GM23338 (cell line): ENCODE data around the gene LRTM2. TPM values are rescaled to one million over a fixed set of nuclear protein-coding genes. Genes with fewer than 3 reads are reported as not detected.
A peak's percentile ranks its signal among the peaks of the same experiment; 100 is the strongest.

Experiments used
- ATAC-seq: fragments of 200-7000 bp; cut with Tn5 transposase; 3 replicates; pipeline ENCODE4 v1.9.1; 2020
- DNase-seq: peaks from one replicate; pipeline ENCODE4 v3.0.0-alpha.2; 2015; ENCODE audit warnings: low spot score
- H2AFZ ChIP-seq: fragments of 200-600 bp; sonication (generic); 2 replicates; pipeline ENCODE4 v1.8.0; 2016; ENCODE audit warnings: antibody characterized with exemption, mild to moderate bottlenecking, moderate library complexity
- H3F3A ChIP-seq: fragments of 200-600 bp; sonication (generic); replicated peaks from 2 replicates; pipeline ENCODE4 v1.8.0; 2017; ENCODE audit warnings: antibody characterized with exemption, mixed run types, low read depth
- H3K27ac ChIP-seq: fragments of 200-600 bp; sonication (generic); 2 replicates; pipeline ENCODE4 v1.6.1; 2016; ENCODE audit warnings: low read depth
- H3K27me3 ChIP-seq: fragments of 200-600 bp; sonication (generic); 2 replicates; pipeline ENCODE4 v1.8.0; 2016; ENCODE audit warnings: mild to moderate bottlenecking, mixed run types, moderate library complexity; ENCODE audit not compliant: insufficient read depth
- H3K36me3 ChIP-seq: fragments of 200-600 bp; sonication (generic); 2 replicates; pipeline ENCODE4 v1.8.0; 2016; ENCODE audit warnings: mild to moderate bottlenecking; ENCODE audit not compliant: insufficient read depth
- H3K4me1 ChIP-seq: fragments of 200-600 bp; sonication (generic); 2 replicates; pipeline ENCODE4 v1.8.0; 2016; ENCODE audit warnings: mild to moderate bottlenecking, moderate library complexity; ENCODE audit not compliant: insufficient read depth
- H3K4me2 ChIP-seq: fragments of 200-600 bp; sonication (generic); 2 replicates; pipeline ENCODE4 v1.7.1; 2017; ENCODE audit warnings: mixed run types
- H3K4me3 ChIP-seq: fragments of 200-600 bp; sonication (generic); 2 replicates; pipeline ENCODE4 v1.6.1; 2016; ENCODE audit warnings: mixed run types
- H3K79me2 ChIP-seq: fragments of 200-600 bp; sonication (generic); replicated peaks from 2 replicates; pipeline ENCODE4 v1.8.0; 2017; ENCODE audit warnings: mild to moderate bottlenecking; ENCODE audit not compliant: insufficient read depth
- H3K9me2 ChIP-seq: fragments of 200-600 bp; sonication (generic); 2 replicates; pipeline ENCODE4 v1.8.0; 2017; ENCODE audit not compliant: insufficient read depth
- H4K20me1 ChIP-seq: fragments of 200-600 bp; sonication (generic); replicated peaks from 2 replicates; pipeline ENCODE4 v1.8.0; 2017; ENCODE audit warnings: mild to moderate bottlenecking; ENCODE audit not compliant: insufficient read depth
- H3K27ac Mint-ChIP-seq: 2 replicates; pipeline ENCODE4 v1.8.0; 2020; ENCODE audit warnings: inconsistent platforms, mild to moderate bottlenecking, moderate library complexity, mixed read lengths
- H3K27me3 Mint-ChIP-seq: 3 replicates; pipeline ENCODE4 v1.8.0; 2022; ENCODE audit warnings: low read depth, mild to moderate bottlenecking, moderate library complexity, mixed read lengths, inconsistent platforms; ENCODE audit not compliant: insufficient read depth, poor library complexity
- H3K36me3 Mint-ChIP-seq: 3 replicates; pipeline ENCODE4 v1.8.0; 2021; ENCODE audit warnings: low read depth, mild to moderate bottlenecking, inconsistent platforms, moderate library complexity, mixed read lengths
- H3K4me1 Mint-ChIP-seq: 3 replicates; pipeline ENCODE4 v1.8.0; 2020; ENCODE audit warnings: mild to moderate bottlenecking, inconsistent platforms, mixed read lengths
- H3K4me3 Mint-ChIP-seq: 3 replicates; pipeline ENCODE4 v1.8.0; 2021; ENCODE audit warnings: moderate library complexity, mild to moderate bottlenecking, inconsistent platforms, mixed read lengths
- H3K9me3 Mint-ChIP-seq: 3 replicates; pipeline ENCODE4 v1.8.0; 2020; ENCODE audit warnings: moderate library complexity, mild to moderate bottlenecking, inconsistent platforms, mixed read lengths
- CREB1 ChIP-seq: fragments of 250-450 bp; sonication (Bioruptor Pico); IDR thresholded peaks from 2 replicates; pipeline ENCODE4 v1.5.0; 2020; ENCODE audit warnings: low read depth, mild to moderate bottlenecking, moderate library complexity
- EZH2 ChIP-seq: fragments of 200-600 bp; sonication (generic); IDR thresholded peaks from one replicate; pipeline ENCODE4 v1.8.0; 2017; ENCODE audit warnings: antibody characterized with exemption, mild to moderate bottlenecking, low read depth; ENCODE audit not compliant: unreplicated experiment
- EZH2phosphoT487 ChIP-seq: fragments of 200-600 bp; sonication (generic); IDR thresholded peaks from one replicate; pipeline ENCODE4 v1.8.1; 2018; ENCODE audit warnings: antibody characterized with exemption; ENCODE audit not compliant: unreplicated experiment
- JUNB ChIP-seq: IDR thresholded peaks from one replicate; pipeline ENCODE4 v1.6.1; 2016; ENCODE audit warnings: antibody characterized with exemption; ENCODE audit not compliant: unreplicated experiment
- NANOG ChIP-seq: IDR thresholded peaks from 2 replicates; pipeline ENCODE4 v1.6.1; 2016; ENCODE audit warnings: antibody characterized with exemption, borderline replicate concordance
- POLR2AphosphoS5 ChIP-seq: IDR thresholded peaks from 2 replicates; pipeline ENCODE4 v1.6.1; 2016; ENCODE audit warnings: antibody characterized with exemption, low read depth
- STAT1 ChIP-seq: IDR thresholded peaks from one replicate; pipeline ENCODE4 v1.6.1; 2016; ENCODE audit warnings: antibody characterized with exemption; ENCODE audit not compliant: unreplicated experiment
- ZNF114 ChIP-seq: fragments of 250-450 bp; sonication (Bioruptor Pico); IDR thresholded peaks from 2 replicates; pipeline ENCODE4 v1.5.0; 2020; ENCODE audit warnings: mild to moderate bottlenecking, moderate library complexity
- ZNF331 ChIP-seq: fragments of 250-450 bp; sonication (Bioruptor Pico); IDR thresholded peaks from 2 replicates; pipeline ENCODE4 v1.5.0; 2020; ENCODE audit warnings: low read depth, mild to moderate bottlenecking, moderate library complexity
- polyA plus RNA-seq: library from polyadenylated mRNA; unstranded; fragments of >200 nt; fragmentation: Nextera tagmentation; extraction: Ambion mirVana; gene quantifications from 2 replicates; pipeline ENCODE4 v1.2.1, GENCODE V29; 2016
- total RNA-seq: library from RNA; depleted of rRNA; stranded (reverse); fragments of >200 nt; shearing (Covaris generic); gene quantifications from 2 replicates; pipeline ENCODE4 v1.2.3, GENCODE V29; 2014
- TF ChIP-seq, protein P1 (sequence below): IDR thresholded peaks from one replicate; pipeline ENCODE4 v1.6.1; 2018; ENCODE audit warnings: antibody characterized with exemption; ENCODE audit not compliant: unreplicated experiment
- TF ChIP-seq, protein P2 (sequence below): fragments of 250-450 bp; sonication (Bioruptor Pico); IDR thresholded peaks from 2 replicates; pipeline ENCODE4 v1.5.0; 2020; ENCODE audit warnings: mild to moderate bottlenecking, moderate library complexity
- TF ChIP-seq, protein P3 (sequence below): IDR thresholded peaks from 2 replicates; pipeline ENCODE4 v1.6.1; 2016; ENCODE audit warnings: antibody characterized with exemption
- TF ChIP-seq, protein P4 (sequence below), 2 experiments: fragments of 200-600 bp in 1 of 2; sonication (generic) in 1 of 2; conservative IDR thresholded peaks; 2 replicates each; pipeline versions ENCODE4 v1.5.1 to v1.6.1; 2016 to 2017; ENCODE audit warnings: antibody characterized with exemption in 2 of 2, low read depth in 2 of 2, mild to moderate bottlenecking in 2 of 2, moderate library complexity in 1 of 2

The LRTM2 gene
- total and polyA plus RNA-seq, 2 experiments from 2014 or later: 0.08 TPM; not detected in 1

DNA sequence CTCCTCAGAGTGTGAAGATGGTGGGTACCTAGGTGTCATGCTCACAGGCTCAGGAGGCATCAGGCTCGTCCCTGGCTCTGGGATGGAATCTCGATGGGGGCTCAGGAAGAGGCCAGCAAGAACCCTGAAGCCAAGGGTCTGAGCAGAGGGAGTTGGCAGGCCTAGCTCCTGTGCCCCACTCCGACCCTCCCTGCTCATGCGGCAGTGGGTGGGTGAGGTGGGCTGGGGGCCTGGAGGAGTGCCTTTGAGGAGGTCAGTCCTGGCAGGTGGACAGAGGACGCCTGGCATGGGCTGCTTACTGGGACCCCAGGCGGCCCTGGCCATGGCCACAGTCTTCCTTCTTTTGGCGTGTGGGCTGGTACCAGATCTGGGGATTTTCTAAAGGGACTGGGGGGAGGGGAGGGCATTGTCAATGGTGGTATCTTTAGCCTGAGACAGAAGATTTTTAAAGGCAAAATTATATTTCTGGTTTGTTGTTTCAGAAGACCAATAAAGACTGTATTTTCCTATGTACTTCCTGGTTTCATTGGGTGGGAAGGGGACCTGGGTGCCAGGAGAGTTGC, 16.0 kb downstream of the LRTM2 start:
- DNase-seq (no peak), ATAC-seq (no peak)
- Histone ChIP-seq H4K20me1 (no peaks in the 10 kb centered on the region), H3K36me3 (no peaks in the 10 kb centered on the region), H3K27ac (no peak overlapping the region), H3K4me1 (peaks cover 7% of the 10 kb centered on the region), H3K4me3 (no peak overlapping the region), H3K4me2 (no peak overlapping the region), H3K27me3 (no peaks in the 10 kb centered on the region), H3K9me2 (no peaks in the 10 kb centered on the region), H3F3A (no peaks in the 10 kb centered on the region), H3K79me2 (no peaks in the 10 kb centered on the region), H2AFZ (no peak overlapping the region)
- Mint-ChIP-seq H3K36me3 (no peaks in the 10 kb centered on the region), H3K4me1 (peaks cover 41% of the 10 kb centered on the region), H3K9me3 (no peaks in the 10 kb centered on the region), H3K27ac (0 out of 2 replicates have a peak overlapping the region, but pooled peaks have one; percentile 56), H3K27me3 (peaks cover 14% of the 10 kb centered on the region), H3K4me3 (no peak overlapping the region)
- TF ChIP-seq CREB1 (CRISPR knock-in tag) (no peak), NANOG (no peak), JUNB (no peak), EZH2phosphoT487 (no peak), ZNF114 (CRISPR knock-in tag) (no peak), EZH2 (no peak), POLR2AphosphoS5 (no peak), ZNF331 (CRISPR knock-in tag) (no peak), STAT1 (no peak)
- TF ChIP-seq, protein P1, sequence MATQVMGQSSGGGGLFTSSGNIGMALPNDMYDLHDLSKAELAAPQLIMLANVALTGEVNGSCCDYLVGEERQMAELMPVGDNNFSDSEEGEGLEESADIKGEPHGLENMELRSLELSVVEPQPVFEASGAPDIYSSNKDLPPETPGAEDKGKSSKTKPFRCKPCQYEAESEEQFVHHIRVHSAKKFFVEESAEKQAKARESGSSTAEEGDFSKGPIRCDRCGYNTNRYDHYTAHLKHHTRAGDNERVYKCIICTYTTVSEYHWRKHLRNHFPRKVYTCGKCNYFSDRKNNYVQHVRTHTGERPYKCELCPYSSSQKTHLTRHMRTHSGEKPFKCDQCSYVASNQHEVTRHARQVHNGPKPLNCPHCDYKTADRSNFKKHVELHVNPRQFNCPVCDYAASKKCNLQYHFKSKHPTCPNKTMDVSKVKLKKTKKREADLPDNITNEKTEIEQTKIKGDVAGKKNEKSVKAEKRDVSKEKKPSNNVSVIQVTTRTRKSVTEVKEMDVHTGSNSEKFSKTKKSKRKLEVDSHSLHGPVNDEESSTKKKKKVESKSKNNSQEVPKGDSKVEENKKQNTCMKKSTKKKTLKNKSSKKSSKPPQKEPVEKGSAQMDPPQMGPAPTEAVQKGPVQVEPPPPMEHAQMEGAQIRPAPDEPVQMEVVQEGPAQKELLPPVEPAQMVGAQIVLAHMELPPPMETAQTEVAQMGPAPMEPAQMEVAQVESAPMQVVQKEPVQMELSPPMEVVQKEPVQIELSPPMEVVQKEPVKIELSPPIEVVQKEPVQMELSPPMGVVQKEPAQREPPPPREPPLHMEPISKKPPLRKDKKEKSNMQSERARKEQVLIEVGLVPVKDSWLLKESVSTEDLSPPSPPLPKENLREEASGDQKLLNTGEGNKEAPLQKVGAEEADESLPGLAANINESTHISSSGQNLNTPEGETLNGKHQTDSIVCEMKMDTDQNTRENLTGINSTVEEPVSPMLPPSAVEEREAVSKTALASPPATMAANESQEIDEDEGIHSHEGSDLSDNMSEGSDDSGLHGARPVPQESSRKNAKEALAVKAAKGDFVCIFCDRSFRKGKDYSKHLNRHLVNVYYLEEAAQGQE: no peak
- TF ChIP-seq, protein P2, sequence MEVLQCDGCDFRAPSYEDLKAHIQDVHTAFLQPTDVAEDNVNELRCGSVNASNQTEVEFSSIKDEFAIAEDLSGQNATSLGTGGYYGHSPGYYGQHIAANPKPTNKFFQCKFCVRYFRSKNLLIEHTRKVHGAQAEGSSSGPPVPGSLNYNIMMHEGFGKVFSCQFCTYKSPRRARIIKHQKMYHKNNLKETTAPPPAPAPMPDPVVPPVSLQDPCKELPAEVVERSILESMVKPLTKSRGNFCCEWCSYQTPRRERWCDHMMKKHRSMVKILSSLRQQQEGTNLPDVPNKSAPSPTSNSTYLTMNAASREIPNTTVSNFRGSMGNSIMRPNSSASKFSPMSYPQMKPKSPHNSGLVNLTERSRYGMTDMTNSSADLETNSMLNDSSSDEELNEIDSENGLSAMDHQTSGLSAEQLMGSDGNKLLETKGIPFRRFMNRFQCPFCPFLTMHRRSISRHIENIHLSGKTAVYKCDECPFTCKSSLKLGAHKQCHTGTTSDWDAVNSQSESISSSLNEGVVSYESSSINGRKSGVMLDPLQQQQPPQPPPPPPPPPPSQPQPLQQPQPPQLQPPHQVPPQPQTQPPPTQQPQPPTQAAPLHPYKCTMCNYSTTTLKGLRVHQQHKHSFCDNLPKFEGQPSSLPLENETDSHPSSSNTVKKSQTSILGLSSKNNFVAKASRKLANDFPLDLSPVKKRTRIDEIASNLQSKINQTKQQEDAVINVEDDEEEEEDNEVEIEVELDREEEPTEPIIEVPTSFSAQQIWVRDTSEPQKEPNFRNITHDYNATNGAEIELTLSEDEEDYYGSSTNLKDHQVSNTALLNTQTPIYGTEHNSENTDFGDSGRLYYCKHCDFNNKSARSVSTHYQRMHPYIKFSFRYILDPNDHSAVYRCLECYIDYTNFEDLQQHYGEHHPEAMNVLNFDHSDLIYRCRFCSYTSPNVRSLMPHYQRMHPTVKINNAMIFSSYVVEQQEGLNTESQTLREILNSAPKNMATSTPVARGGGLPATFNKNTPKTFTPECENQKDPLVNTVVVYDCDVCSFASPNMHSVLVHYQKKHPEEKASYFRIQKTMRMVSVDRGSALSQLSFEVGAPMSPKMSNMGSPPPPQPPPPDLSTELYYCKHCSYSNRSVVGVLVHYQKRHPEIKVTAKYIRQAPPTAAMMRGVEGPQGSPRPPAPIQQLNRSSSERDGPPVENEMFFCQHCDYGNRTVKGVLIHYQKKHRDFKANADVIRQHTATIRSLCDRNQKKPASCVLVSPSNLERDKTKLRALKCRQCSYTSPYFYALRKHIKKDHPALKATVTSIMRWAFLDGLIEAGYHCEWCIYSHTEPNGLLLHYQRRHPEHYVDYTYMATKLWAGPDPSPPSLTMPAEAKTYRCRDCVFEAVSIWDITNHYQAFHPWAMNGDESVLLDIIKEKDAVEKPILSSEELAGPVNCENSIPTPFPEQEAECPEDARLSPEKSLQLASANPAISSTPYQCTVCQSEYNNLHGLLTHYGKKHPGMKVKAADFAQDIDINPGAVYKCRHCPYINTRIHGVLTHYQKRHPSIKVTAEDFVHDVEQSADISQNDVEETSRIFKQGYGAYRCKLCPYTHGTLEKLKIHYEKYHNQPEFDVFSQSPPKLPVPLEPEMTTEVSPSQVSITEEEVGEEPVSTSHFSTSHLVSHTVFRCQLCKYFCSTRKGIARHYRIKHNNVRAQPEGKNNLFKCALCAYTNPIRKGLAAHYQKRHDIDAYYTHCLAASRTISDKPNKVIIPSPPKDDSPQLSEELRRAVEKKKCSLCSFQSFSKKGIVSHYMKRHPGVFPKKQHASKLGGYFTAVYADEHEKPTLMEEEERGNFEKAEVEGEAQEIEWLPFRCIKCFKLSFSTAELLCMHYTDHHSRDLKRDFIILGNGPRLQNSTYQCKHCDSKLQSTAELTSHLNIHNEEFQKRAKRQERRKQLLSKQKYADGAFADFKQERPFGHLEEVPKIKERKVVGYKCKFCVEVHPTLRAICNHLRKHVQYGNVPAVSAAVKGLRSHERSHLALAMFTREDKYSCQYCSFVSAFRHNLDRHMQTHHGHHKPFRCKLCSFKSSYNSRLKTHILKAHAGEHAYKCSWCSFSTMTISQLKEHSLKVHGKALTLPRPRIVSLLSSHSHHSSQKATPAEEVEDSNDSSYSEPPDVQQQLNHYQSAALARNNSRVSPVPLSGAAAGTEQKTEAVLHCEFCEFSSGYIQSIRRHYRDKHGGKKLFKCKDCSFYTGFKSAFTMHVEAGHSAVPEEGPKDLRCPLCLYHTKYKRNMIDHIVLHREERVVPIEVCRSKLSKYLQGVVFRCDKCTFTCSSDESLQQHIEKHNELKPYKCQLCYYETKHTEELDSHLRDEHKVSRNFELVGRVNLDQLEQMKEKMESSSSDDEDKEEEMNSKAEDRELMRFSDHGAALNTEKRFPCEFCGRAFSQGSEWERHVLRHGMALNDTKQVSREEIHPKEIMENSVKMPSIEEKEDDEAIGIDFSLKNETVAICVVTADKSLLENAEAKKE: no peak
- TF ChIP-seq, protein P3, sequence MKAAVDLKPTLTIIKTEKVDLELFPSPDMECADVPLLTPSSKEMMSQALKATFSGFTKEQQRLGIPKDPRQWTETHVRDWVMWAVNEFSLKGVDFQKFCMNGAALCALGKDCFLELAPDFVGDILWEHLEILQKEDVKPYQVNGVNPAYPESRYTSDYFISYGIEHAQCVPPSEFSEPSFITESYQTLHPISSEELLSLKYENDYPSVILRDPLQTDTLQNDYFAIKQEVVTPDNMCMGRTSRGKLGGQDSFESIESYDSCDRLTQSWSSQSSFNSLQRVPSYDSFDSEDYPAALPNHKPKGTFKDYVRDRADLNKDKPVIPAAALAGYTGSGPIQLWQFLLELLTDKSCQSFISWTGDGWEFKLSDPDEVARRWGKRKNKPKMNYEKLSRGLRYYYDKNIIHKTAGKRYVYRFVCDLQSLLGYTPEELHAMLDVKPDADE: no peak
- TF ChIP-seq, protein P4, sequence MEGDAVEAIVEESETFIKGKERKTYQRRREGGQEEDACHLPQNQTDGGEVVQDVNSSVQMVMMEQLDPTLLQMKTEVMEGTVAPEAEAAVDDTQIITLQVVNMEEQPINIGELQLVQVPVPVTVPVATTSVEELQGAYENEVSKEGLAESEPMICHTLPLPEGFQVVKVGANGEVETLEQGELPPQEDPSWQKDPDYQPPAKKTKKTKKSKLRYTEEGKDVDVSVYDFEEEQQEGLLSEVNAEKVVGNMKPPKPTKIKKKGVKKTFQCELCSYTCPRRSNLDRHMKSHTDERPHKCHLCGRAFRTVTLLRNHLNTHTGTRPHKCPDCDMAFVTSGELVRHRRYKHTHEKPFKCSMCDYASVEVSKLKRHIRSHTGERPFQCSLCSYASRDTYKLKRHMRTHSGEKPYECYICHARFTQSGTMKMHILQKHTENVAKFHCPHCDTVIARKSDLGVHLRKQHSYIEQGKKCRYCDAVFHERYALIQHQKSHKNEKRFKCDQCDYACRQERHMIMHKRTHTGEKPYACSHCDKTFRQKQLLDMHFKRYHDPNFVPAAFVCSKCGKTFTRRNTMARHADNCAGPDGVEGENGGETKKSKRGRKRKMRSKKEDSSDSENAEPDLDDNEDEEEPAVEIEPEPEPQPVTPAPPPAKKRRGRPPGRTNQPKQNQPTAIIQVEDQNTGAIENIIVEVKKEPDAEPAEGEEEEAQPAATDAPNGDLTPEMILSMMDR (conservative IDR thresholded peaks at IDR 0.05; ENCODE audit: low read depth in 2 of 2): no peak
